SK-N-SH (cell line): Measurements from ENCODE around the gene TP53AIP1. TPM values are rescaled to one million over a fixed set of nuclear protein-coding genes. Genes with fewer than 3 reads are reported as not detected.

Experiments
- CTCF ChIA-PET: fragments of 300-600, 350-600 bp; formaldehyde crosslinking; extraction: SDS; loops from one replicate; lab custom pipeline; 2021; lab: Yijun Ruan, JAX
- POLR2A ChIA-PET: fragments of 350-600 bp; sonication (Branson Sonifier 250); formaldehyde crosslinking; extraction: SDS; loops from one replicate; lab custom pipeline; 2020; ENCODE audit warnings: antibody characterized with exemption, inconsistent platforms; lab: Yijun Ruan, JAX
- DNase-seq: peaks from one replicate; pipeline ENCODE4 v3.0.0; 2012
- H2AFZ ChIP-seq: fragments of 200-600 bp; sonication (generic); 2 replicates; pipeline ENCODE4 v1.8.1; 2016; ENCODE audit warnings: antibody characterized with exemption, mild to moderate bottlenecking, low read depth
- H3F3A ChIP-seq: fragments of 200-600 bp; sonication (generic); replicated peaks from 2 replicates; pipeline ENCODE3; 2016; ENCODE audit warnings: antibody characterized with exemption, mild to moderate bottlenecking; ENCODE audit not compliant: insufficient read depth
- H3K27ac ChIP-seq, 2 experiments: fragments of 200-500 bp in 1 of 2; fragments of 200-600 bp in 1 of 2; sonication (Bioruptor generic) in 1 of 2; sonication (generic), shearing (Covaris generic) in 1 of 2; 2 replicates each; pipeline versions ENCODE4 v1.5.1 to v1.6.1; 2014 to 2016; ENCODE audit warnings: low read depth in 2 of 2, inconsistent platforms in 1 of 2, low read length in 1 of 2, mild to moderate bottlenecking in 1 of 2, mixed read lengths in 1 of 2
- H3K27me3 ChIP-seq: fragments of 200-600 bp; sonication (generic), shearing (Covaris generic); 2 replicates; pipeline ENCODE4 v1.6.1; 2016; ENCODE audit warnings: mixed run types; ENCODE audit not compliant: insufficient read depth
- H3K36me3 ChIP-seq, 2 experiments: fragments of 200-500 bp in 1 of 2; fragments of 200-600 bp in 1 of 2; sonication (Bioruptor generic) in 1 of 2; sonication (generic) in 1 of 2; replicated peaks in 1 of 2; 2 replicates each; pipeline versions ENCODE3 to v1.5.1; 2014 to 2016; ENCODE audit warnings: low read length in 1 of 2, mild to moderate bottlenecking in 1 of 2; ENCODE audit not compliant: insufficient read depth in 2 of 2, control insufficient read depth in 1 of 2
- H3K4me1 ChIP-seq, 2 experiments: fragments of 200-500 bp in 1 of 2; fragments of 200-600 bp in 1 of 2; sonication (Bioruptor generic) in 1 of 2; sonication (generic), shearing (Covaris generic) in 1 of 2; 2 replicates each; pipeline versions ENCODE4 v1.5.1 to v1.6.1; 2014 to 2016; ENCODE audit warnings: low read depth in 1 of 2, low read length in 1 of 2, mixed run types in 1 of 2; ENCODE audit not compliant: insufficient read depth in 2 of 2, control insufficient read depth in 1 of 2
- H3K4me2 ChIP-seq: fragments of 200-600 bp; sonication (generic), shearing (Covaris generic); 2 replicates; pipeline ENCODE4 v1.6.1; 2017; ENCODE audit warnings: mixed run types
- H3K4me3 ChIP-seq, 2 experiments: fragments of 200-500 bp in 1 of 2; fragments of 200-600 bp in 1 of 2; sonication (Bioruptor generic) in 1 of 2; sonication (generic), shearing (Covaris generic) in 1 of 2; 2 replicates each; pipeline versions ENCODE4 v1.5.1 to v1.8.1; 2014 to 2016; ENCODE audit warnings: low read depth in 2 of 2, inconsistent platforms in 1 of 2, low read length in 1 of 2, mild to moderate bottlenecking in 1 of 2, mixed read lengths in 1 of 2, moderate library complexity in 1 of 2
- H3K79me2 ChIP-seq: fragments of 200-600 bp; sonication (generic); 2 replicates; pipeline ENCODE4 v1.8.1; 2017; ENCODE audit warnings: mild to moderate bottlenecking; ENCODE audit not compliant: insufficient read depth
- H3K9ac ChIP-seq: fragments of 200-600 bp; sonication (generic); 2 replicates; pipeline ENCODE4 v1.6.1; 2017; ENCODE audit warnings: mixed run types
- H3K9me2 ChIP-seq: fragments of 200-600 bp; sonication (generic); 2 replicates; pipeline ENCODE4 v1.6.1; 2017; ENCODE audit warnings: mixed run types
- H3K9me3 ChIP-seq: fragments of 200-600 bp; sonication (generic); 2 replicates; pipeline ENCODE4 v1.6.1; 2017; ENCODE audit warnings: mixed run types, mild to moderate bottlenecking, moderate library complexity
- H4K20me1 ChIP-seq: fragments of 200-600 bp; sonication (generic); 2 replicates; pipeline ENCODE4 v1.6.1; 2017; ENCODE audit warnings: mild to moderate bottlenecking, mixed run types; ENCODE audit not compliant: insufficient read depth
- CHD2 ChIP-seq: fragments of 150-350 bp; IDR thresholded peaks from 2 replicates; pipeline ENCODE4 v1.6.1; 2018; ENCODE audit warnings: low read length; ENCODE audit not compliant: partially characterized antibody
- ELF1 ChIP-seq: IDR thresholded peaks from 2 replicates; pipeline ENCODE4 v1.4.0; 2012
- EP300 ChIP-seq, 2 experiments: IDR thresholded peaks; 2 replicates each; pipeline versions ENCODE4 v1.4.0 to v1.6.1; 2012; ENCODE audit warnings: borderline replicate concordance in 1 of 2, low read depth in 1 of 2, low read length in 1 of 2
- EZH2phosphoT487 ChIP-seq: fragments of 200-600 bp; sonication (generic); IDR thresholded peaks from 2 replicates; pipeline ENCODE4 v1.6.1; 2017; ENCODE audit warnings: low read depth, mixed run types, mild to moderate bottlenecking, antibody characterized with exemption, moderate library complexity, borderline replicate concordance
- GABPA ChIP-seq: IDR thresholded peaks from 2 replicates; pipeline ENCODE4 v1.4.0; 2012; ENCODE audit warnings: low read depth, mild to moderate bottlenecking
- IRF3 ChIP-seq: fragments of 150-350 bp; IDR thresholded peaks from 2 replicates; pipeline ENCODE4 v1.6.1; 2016; ENCODE audit warnings: mild to moderate bottlenecking, low read depth, low read length
- JUND ChIP-seq: IDR thresholded peaks from 2 replicates; pipeline ENCODE4 v1.4.0; 2012
- NFIC ChIP-seq: IDR thresholded peaks from 2 replicates; pipeline ENCODE4 v1.4.0; 2012; ENCODE audit warnings: borderline replicate concordance
- SIN3A ChIP-seq: IDR thresholded peaks from 2 replicates; pipeline ENCODE4 v1.6.1; 2012; ENCODE audit warnings: low read depth, mild to moderate bottlenecking, low read length, moderate library complexity, borderline replicate concordance
- TCF12 ChIP-seq: IDR thresholded peaks from 2 replicates; pipeline ENCODE4 v1.4.0; 2012
- WGBS: methylation state at CpG from one replicate; pipeline ENCODE4 v1.1.6; 2017; ENCODE audit warnings: low lambda C conversion rate; 5-methylcytosine and 5-hydroxymethylcytosine counted together
- polyA plus RNA-seq, 3 experiments: library from polyadenylated mRNA; depleted of rRNA; stranded (reverse); fragments of >200 nt; gene quantifications; 2 replicates each; pipeline ENCODE4 v1.2.3, GENCODE V29; 2012
- TF ChIP-seq, protein P1 (sequence below): IDR thresholded peaks from 2 replicates; pipeline ENCODE4; 2012
- TF ChIP-seq, protein P2 (sequence below): fragments of 200-600 bp; sonication (generic); IDR thresholded peaks from 2 replicates; pipeline ENCODE4 v1.6.1; 2017; ENCODE audit warnings: antibody characterized with exemption, mild to moderate bottlenecking, moderate library complexity
- TF ChIP-seq, protein P3 (sequence below): IDR thresholded peaks from 2 replicates; pipeline ENCODE4 v1.4.0; 2012; ENCODE audit warnings: low read depth, borderline replicate concordance
- TF ChIP-seq, protein P4 (sequence below): IDR thresholded peaks from 2 replicates; pipeline ENCODE4 v1.6.1; 2012; ENCODE audit warnings: mild to moderate bottlenecking, low read depth, low read length, moderate library complexity

Gene TP53AIP1
- polyA plus RNA-seq, 1 of the 3 experiments (the other 2 are of a cell fraction): 0.05 TPM

GRCh38 chr11:128924510-128925249, 18.0 kb downstream of the TP53AIP1 start (continued):
- TF ChIP-seq SIN3A: no peak
- no peak for TF ChIP-seq EP300 (IDR thresholded peaks at IDR 0.05; ENCODE audit: borderline replicate concordance in 1 of 2, low read depth in 1 of 2, low read length in 1 of 2)
- TF ChIP-seq ELF1: no peak
- no peak for TF ChIP-seq EZH2phosphoT487
- TF ChIP-seq JUND: no peak
- TF ChIP-seq CHD2: no peak
- TF ChIP-seq, protein P1, sequence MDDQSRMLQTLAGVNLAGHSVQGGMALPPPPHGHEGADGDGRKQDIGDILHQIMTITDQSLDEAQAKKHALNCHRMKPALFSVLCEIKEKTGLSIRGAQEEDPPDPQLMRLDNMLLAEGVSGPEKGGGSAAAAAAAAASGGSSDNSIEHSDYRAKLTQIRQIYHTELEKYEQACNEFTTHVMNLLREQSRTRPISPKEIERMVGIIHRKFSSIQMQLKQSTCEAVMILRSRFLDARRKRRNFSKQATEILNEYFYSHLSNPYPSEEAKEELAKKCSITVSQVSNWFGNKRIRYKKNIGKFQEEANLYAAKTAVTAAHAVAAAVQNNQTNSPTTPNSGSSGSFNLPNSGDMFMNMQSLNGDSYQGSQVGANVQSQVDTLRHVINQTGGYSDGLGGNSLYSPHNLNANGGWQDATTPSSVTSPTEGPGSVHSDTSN: no peak
- no peak for TF ChIP-seq GABPA
- TF ChIP-seq, protein P2, sequence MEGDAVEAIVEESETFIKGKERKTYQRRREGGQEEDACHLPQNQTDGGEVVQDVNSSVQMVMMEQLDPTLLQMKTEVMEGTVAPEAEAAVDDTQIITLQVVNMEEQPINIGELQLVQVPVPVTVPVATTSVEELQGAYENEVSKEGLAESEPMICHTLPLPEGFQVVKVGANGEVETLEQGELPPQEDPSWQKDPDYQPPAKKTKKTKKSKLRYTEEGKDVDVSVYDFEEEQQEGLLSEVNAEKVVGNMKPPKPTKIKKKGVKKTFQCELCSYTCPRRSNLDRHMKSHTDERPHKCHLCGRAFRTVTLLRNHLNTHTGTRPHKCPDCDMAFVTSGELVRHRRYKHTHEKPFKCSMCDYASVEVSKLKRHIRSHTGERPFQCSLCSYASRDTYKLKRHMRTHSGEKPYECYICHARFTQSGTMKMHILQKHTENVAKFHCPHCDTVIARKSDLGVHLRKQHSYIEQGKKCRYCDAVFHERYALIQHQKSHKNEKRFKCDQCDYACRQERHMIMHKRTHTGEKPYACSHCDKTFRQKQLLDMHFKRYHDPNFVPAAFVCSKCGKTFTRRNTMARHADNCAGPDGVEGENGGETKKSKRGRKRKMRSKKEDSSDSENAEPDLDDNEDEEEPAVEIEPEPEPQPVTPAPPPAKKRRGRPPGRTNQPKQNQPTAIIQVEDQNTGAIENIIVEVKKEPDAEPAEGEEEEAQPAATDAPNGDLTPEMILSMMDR: no peak

GRCh38 chr11:128924104-128924503, 18.6 kb downstream of the TP53AIP1 start:
- ChIA-PET POLR2A (no interaction called here), CTCF (interaction anchor here (0.9 to 4.8 kb wide), 4 partner anchors 10 to 39 kb away, joined by 3 to 26 read pairs (median 14); no protein-coding TSS in a partner anchor)
- Histone ChIP-seq H3K9ac (no peak overlapping the region), H3K4me1 (no peaks in the 10 kb centered on the region), H3K4me3 (no peak overlapping the region), H2AFZ (no peak overlapping the region), H3K9me3 (no peaks in the 10 kb centered on the region), H3K79me2 (no peaks in the 10 kb centered on the region), H3F3A (no peaks in the 10 kb centered on the region), H4K20me1 (no peaks in the 10 kb centered on the region), H3K4me2 (no peak overlapping the region), H3K27ac (no peak overlapping the region), H3K36me3 (no peaks in the 10 kb centered on the region), H3K9me2 (no peaks in the 10 kb centered on the region), H3K27me3 (peaks cover 5% of the 10 kb centered on the region; the same call in 1 of the 2 replicates)
- TF ChIP-seq, protein P3, sequence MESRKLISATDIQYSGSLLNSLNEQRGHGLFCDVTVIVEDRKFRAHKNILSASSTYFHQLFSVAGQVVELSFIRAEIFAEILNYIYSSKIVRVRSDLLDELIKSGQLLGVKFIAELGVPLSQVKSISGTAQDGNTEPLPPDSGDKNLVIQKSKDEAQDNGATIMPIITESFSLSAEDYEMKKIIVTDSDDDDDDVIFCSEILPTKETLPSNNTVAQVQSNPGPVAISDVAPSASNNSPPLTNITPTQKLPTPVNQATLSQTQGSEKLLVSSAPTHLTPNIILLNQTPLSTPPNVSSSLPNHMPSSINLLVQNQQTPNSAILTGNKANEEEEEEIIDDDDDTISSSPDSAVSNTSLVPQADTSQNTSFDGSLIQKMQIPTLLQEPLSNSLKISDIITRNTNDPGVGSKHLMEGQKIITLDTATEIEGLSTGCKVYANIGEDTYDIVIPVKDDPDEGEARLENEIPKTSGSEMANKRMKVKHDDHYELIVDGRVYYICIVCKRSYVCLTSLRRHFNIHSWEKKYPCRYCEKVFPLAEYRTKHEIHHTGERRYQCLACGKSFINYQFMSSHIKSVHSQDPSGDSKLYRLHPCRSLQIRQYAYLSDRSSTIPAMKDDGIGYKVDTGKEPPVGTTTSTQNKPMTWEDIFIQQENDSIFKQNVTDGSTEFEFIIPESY: no peak
- TF ChIP-seq, protein P2: no peak
- no peak for TF ChIP-seq ELF1
- no peak for TF ChIP-seq NFIC
- TF ChIP-seq, protein P4, sequence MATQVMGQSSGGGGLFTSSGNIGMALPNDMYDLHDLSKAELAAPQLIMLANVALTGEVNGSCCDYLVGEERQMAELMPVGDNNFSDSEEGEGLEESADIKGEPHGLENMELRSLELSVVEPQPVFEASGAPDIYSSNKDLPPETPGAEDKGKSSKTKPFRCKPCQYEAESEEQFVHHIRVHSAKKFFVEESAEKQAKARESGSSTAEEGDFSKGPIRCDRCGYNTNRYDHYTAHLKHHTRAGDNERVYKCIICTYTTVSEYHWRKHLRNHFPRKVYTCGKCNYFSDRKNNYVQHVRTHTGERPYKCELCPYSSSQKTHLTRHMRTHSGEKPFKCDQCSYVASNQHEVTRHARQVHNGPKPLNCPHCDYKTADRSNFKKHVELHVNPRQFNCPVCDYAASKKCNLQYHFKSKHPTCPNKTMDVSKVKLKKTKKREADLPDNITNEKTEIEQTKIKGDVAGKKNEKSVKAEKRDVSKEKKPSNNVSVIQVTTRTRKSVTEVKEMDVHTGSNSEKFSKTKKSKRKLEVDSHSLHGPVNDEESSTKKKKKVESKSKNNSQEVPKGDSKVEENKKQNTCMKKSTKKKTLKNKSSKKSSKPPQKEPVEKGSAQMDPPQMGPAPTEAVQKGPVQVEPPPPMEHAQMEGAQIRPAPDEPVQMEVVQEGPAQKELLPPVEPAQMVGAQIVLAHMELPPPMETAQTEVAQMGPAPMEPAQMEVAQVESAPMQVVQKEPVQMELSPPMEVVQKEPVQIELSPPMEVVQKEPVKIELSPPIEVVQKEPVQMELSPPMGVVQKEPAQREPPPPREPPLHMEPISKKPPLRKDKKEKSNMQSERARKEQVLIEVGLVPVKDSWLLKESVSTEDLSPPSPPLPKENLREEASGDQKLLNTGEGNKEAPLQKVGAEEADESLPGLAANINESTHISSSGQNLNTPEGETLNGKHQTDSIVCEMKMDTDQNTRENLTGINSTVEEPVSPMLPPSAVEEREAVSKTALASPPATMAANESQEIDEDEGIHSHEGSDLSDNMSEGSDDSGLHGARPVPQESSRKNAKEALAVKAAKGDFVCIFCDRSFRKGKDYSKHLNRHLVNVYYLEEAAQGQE: no peak
- no peak for TF ChIP-seq TCF12
- no peak for TF ChIP-seq IRF3
- TF ChIP-seq EZH2phosphoT487: no peak
- DNase-seq: no peak
- WGBS: 62% methylated on average over 7 of the region's 7 CpGs
